GM21360 (cell line): ENCODE measurements around the gene DNM3.
"Not testable (repeated sequence)": the region's sequence is repeated elsewhere in the genome, so short reads cannot be mapped to it uniquely, and the experiment has no call there.

Experiments
- ATAC-seq: cut with Tn5 transposase; IDR thresholded peaks from one replicate; pipeline ENCODE4 v1.9.1; 2021; ENCODE audit warnings: mild to moderate bottlenecking, moderate library complexity; ENCODE audit not compliant: unreplicated experiment

The DNM3 gene

DNA sequence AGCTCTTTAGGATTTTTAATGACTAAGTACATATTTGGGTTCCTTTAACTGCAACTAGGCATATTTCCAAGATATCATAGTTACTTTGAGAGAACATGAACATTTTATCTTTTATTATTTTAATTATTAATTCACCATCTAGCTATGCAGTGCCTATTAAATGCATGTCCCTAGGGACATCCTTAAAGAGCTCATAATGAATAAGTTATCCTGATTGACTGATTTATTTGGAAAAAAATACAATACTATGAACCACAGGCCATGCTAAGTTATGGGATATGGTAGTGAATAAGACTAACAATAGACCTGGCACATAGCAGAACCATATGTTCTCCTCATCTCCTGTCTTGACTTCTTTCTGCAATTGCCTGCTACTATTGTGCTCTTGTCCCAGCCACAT, 562.8 kb downstream of the DNM3 start:
- no peak for ATAC-seq

DNA sequence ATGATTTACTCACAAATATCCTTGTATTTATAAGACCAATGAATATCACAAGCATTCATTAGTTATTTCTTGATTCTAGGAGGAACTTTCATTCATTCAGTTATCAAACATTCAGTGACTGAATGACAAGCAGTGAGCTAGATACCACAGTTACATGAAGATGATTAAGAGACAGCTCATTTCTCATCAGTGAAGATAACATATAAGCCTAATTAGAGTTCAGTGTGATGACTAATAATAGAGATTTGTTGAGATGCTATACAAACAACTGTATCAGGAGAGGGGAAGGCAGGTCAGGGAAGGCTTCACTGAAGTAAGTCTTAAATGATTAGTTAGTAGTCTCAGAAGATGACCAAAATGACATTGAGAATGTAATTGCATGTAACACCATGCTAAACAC, 564.6 kb downstream of the DNM3 start:
- no peak for ATAC-seq

DNA sequence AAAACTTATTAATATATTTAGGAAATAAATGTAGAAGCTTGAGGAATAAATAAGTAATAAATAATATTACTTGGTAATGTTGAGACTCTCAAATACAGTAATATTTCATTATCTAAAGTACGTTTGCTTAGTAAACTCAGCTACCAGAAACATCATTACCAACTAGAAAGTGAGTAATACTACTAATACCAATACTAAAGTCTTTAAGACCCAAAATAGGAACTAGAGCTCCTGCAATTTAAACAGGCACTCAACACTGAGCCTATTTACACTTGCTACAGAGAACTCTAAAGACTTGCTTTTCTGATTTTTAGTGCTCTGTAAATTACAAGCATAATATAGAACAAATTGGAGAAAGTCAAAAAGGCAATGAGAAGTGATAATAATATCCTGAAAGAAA, 565.7 kb downstream of the DNM3 start:
- ATAC-seq, result no peak

DNA sequence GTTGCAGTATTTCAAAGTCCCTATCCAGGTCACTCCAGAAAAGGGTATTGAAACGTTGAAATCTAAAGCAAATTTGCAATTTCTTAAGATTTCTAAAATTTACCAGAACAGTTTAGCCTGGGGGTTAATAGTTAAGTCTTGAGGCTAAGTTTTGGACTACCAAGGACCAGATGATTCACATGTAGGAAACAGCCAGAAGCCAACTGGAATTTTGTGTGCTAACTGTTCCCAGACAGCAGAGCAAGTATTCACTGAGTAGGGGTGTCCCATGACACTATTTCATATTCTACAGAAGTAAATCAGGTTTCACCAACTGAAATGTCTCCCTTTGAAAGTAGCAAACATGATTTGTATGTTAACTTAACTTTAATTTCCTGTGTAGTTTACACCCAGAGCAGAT, 567.7 kb downstream of the DNM3 start:
- ATAC-seq, result no peak

DNA sequence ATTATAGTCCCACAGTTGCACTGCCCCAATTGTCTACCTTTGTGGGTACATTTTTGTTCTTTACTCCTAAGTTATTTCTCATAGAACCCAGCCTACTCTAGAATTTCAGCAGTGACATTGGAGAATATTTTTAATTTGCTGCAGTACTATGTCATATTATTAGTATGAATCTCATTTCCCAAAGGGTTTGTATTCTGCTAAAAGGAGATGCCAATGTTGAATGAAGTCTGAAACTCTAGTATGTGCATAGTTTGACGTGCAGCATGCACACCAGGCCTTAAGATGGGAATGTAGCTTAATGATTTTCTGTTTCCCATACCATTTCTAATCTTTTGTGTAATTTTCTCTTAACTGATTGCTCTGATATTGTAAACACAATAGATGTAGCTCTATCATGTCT, 568.7 kb downstream of the DNM3 start:
- no peak for ATAC-seq

DNA sequence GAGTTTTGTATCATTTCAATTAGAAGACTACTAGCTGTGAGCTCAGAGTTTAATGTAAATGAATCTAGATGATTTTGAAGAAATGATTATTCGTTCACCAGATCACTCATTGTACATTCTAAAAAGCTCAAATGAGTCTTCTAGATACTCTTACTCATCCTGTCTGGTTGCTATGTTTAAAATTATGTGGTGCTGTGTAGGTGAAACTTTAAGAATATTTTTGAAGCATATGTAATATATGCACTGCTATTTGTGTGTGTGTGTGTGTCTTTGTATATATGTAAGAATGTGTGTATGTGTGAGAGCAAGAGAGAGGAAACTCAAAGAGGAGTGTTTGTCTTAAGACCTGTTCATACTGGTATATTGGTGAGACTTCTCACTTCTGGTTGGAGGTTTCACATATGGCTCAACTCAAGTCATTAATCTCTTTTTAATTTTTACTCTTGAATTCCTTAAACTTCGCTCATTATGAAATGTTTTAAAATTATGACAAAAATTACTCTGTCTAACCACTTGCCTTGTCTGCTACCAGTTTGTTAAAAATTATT, 570.6 kb downstream of the DNM3 start:
- ATAC-seq, result no peak

DNA sequence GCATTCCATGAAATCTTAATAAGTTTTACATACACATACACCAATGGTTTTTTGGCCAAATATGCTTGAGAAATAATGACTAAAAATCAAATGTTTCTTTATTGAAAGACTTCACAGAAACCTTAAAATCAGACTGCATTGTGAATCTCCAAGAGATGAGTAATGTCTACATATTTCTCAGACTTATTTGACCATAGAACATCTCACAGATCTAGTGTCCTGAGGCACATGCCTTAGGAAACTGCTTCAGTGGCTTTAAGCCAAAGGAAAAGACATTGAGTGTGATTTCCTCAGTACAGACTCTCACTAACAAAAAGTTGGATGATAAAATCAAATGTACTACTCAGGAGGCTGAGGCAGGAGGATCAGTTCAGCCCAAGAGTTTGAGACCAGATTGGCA, 573.0 kb downstream of the DNM3 start:
- ATAC-seq, result no peak

DNA sequence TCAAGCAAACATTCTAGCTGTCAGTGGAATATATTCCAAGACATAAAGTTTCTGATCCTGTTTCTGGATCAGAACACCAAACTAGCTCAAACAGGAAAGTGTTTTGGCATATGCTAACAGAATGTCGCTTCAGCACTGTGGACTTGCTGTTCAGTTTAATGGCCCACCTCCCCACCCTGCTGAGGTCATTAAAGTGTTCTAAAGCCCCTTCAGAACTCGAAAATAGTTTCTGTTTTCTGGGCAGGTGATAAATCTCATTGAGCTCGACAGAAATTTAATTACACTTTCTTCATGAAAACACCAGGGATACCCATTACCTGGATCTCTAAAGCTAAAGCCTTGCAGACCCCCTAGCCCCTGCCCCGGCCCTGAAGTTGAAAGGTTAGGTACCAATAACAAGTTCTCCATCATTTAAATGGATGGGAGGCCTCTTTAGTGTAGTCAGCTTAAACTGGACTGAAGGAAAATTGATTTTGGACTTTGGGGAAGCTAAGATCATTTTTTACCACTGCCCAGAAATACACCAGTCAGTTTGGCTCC, 575.3 kb downstream of the DNM3 start:
- no peak for ATAC-seq

DNA sequence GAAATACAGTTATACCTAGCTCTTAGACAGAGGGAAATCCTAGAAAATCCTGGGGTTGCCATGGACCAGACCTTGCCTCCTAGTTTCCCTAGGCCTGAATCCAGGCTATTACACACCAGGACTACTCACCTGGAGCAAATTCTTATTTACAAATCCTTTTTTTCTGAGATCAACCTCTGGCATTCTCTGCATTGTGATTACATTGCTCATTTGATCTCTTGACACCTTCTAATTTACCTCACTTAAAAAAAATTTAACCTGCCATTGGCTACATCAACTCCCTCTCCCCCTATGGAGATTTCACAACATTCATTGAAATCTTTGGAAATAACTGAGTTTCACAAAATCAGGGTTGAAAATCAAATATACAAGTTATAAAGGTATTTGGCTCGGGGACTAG, 576.3 kb downstream of the DNM3 start:
- ATAC-seq, result no peak

DNA sequence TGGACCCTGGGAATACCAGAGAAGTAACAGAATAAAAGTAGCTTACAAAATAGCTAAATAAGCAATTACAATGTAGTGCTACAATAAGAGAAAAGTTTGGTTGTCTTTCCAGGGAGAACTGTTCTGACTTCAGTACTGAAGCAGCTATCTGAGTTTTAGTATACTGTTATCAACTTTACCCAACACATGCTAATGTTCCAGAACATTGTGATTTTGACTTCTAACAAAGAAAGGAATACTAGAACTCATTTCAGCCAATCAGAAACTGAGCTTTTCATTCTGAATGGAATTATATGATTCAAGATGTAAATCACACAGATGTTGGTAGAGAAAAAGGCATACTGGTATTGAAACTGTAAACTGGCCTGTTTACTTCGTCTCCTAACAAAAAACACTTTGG, 579.1 kb downstream of the DNM3 start, which contains the start of gene C1orf105:
TSS of gene C1orf105 (plus strand) at position 301 of the 400 bp plus-strand sequence. CDS start 201 bp downstream, outside the sequence.
- ATAC-seq, result no peak

DNA sequence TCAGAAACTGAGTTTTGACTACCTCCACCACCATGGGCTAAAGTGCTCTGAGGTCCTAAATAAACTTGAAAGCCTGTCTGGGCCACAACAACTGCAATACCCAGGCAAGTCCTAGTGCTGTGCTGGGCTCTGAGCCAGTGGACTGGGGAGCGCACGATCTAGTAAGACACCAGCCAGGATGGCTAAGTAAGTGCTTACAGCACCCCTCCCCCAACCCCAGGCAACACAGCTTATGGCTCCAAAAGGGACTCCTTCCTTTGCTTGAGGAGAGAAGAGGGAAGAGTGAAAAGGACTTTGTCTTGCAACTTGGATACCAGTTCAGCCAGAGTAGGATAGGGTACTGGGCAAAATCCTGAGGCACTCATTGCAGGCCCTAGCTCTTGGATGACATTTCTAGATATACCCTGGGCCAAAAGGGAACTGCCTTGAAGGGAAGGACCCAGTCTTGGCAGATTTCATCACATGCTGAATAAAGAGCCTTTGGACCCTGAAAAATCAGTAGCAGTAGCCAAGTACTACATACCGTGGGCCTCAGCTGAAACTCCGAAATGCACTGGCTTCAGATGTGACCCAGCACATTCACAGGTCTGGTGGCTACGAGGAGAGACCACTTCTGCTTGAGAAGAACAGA, 580.8 kb downstream of the DNM3 start:
- ATAC-seq, result no peak

DNA sequence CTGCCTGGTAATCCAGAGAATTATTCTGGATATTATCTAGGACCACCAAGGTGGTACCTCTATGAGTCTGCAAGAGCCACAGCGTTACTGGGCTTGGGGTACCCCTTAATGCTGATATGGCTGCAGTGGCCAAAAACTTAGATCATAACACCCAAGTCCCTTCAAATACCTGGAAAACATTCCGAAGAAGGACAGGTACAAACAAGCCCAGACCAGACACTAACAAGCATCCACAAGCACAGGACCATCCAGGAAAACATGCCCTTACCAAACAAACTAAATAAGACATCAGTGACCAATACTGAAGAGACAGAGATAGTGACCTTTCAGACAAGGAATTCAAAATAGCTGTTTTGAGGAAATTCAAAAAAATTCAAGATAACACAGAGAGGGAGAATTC, 582.0 kb downstream of the DNM3 start:
- ATAC-seq, result no peak

DNA sequence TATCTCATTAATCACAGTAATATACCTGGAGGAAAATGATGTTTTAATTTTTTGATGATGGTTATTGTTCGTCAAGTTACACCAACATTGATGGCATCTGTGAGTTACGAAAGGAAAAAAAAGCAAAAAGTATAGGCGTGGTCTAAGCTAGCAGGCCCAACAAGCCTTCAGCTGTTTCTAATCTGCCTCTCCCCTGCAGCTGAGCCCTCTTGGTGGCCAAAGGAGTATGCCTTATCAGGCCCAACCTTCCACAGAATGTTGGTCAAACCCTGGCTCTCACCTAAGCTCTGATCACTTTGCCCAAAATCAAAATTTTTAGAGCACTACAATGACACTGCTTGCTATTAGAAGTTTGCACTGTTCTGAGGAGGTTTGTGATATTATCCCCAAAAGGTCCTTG, 584.0 kb downstream of the DNM3 start:
- ATAC-seq, result no peak

DNA sequence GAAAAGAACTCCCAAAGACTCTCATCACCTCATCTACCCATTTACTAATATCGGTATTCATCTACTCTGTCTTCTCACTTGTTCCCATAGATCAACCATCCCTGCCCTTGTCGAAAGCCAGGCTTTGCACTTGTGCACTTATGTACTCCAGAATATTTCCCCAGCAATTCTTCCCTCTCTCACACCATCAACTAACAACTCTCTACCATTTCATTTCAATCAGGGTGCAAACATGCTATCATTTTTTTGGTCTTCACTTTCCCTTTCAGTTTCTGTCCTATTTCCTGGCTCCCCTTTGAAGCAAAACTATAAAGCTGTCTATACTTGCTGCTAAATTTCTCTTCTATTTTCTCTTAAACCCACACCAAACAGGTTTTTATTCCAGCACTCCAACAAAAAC, 585.9 kb downstream of the DNM3 start:
- no peak for ATAC-seq

DNA sequence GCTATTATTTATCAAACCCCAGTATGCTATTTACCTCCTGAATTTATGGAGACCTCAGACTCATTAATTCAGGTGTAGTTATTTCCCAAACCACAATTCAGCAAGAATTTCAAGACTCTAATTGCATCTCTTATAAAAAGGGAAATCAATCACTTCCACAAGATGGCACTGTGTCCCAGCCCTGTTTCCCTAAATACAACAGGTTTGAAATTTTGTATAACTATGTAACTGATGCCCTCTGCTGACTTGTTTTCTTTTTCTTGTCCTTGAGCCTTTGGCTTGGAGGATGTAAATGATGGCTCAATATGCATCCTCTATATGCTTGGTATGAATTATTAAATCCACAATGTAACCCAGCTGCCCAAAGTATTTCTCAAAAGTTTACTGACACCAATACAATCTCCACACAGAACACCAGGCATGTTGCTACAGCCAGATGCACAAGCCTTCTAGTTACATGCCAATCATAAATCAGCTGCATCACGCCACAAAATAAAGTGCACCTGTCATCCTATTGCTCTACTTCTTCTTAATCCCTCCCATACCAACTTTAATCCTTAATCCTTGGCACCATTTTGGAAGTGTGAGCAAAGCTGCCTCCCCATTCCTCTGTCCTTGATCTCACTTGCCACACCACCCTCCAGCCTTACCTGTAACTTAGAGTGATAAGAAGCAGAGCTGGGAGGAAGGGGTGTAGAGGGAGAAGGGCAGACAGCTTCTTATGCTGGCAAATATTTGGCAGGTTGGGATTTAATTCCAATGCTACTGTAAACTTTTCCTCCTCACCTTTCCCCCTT, 588.2 kb downstream of the DNM3 start:
- no peak for ATAC-seq

DNA sequence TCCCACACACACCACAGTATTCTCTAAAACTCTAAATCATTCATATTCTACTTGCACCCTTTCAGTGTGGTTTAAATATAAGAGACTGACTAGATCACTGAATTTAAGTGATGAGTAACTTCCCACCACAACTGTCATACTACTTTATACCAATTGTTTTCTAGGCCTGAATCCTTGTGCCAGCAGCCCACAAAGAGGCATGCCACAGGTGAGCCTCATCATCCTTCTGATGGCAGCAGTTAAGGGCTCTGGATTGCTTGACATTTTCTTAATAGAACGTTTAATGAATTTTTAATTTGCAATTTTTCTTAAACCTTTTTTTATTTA, 588.8 kb downstream of the DNM3 start:
- ATAC-seq, result no peak

DNA sequence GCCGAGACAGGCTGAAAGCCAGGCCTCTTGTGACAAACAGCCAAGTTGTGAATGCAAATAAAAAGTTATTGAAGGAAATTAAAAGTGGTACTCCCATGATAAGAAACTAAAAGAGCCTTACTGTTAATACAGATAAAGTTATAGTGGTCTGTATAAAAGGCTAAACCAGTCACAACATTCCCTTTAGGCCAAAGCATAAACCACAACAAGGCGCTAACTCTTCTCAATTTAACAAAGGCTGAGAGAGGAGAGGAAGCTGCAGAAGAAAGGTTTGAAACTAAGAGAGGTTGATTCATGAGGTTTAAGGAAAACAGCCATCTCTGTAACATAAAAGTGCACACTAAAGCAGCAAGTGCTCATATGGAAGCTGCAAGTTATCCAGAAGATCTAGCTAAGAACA, 589.9 kb downstream of the DNM3 start:
- no peak for ATAC-seq

DNA sequence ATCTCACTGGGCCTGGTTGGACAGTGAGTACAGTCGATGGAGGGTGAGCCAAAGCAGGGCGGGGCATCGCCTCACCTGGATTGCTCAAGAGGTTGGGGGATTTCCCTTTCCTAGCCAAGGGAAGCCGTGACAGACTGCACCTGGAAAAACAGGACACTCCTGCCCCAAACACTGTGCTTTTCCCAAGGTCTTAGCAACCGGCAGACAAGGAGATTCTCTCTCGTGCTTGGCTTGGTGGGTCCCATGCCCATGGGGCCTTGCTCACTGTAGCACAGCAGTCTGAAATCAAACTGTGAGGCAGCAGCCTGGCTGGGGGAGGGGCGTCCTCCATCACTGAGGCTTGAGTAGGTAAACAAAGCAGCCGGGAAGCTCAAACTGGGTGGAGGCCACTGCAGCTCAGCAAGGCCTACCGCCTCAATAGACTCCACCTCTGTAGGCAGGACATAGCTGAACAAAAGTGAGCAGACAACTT, 590.5 kb downstream of the DNM3 start:
- ATAC-seq, result no peak

DNA sequence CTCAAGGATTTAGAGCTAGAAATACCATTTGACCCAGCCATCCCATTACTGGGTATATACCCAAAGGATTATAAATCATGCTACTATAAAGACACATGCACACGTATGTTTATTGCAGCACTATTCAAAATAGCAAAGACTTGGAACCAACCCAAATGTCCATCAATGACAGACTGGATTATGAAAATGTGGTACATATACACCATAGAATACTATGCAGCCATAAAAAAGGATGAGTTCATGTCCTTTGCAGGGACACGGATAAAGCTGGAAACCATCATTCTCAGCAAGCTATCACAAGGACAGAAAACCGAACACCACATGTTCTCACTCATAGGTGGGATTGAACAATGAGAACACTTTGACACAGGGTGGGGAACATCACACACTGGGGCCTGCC, 595.9 kb downstream of the DNM3 start:
- ATAC-seq, result not testable (repeated sequence)

DNA sequence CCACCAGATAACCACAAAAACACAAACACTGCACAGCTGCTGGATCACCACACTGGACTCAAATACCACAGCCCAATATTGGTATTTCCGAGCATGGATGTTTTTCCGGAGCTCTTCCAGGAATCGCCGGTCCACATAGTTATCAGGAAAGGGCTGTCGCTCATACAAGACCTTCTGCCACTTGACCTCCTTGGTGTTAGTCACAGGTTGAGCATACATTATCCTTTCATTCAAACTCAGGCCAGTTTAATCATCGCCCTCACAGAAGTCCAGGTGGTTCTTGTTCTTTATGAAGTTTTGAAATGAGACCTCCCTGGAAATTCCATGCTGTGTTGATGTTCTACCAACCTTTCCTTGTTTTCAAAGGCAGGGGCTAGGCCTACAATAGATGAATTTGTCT, 601.1 kb downstream of the DNM3 start:
- ATAC-seq, result no peak

DNA sequence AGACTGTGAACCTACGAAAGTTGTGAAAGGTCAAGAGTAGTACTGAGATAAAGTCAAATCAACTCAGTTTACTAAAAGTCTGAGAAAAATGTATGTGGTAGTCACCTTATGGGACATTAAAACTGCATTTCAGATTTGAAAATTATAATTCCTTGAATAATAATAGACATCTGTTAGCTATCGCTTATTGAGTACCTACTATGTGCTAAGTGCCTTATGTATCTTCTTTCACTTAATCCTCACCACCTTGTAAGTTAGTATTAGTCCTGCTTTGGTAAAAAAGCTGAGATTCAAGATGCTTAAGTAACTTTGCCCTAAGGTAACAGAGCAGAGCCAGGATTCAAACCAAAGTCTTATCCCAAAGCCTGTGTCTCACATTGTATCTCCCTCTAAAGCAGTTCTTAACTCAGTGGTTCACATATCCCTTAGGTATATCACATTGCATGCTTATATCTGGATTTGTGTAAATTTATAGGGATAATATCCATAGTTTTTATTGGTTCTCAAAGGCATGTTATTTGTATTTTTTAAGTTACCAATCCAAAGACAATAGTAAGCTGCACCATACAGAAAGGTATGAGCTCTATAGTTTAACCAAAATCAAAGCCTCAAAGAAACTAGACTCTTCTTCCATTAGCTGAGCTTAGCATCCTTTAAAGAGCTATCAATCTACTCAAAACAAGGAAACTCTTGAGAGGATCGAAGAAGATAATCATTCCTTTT, 601.7 kb downstream of the DNM3 start:
- ATAC-seq, result no peak
